ENCODE results near the gene PLB1.

GRCh38 chr2:28578774-28579173 lies 82.9 kb downstream of the PLB1 start:
- no peak for TF ChIP-seq CTCF (conservative IDR thresholded peaks at IDR 0.05; ENCODE audit: low read length)
- no peak for TF ChIP-seq EZH2phosphoT487 (IDR thresholded peaks at IDR 0.05; ENCODE audit: borderline replicate concordance)
